HAP-1 (cell line): ENCODE data around the gene DUSP11.
"Not testable (repeated sequence)": the region's sequence is repeated elsewhere in the genome, so short reads cannot be mapped to it uniquely, and the experiment has no call there.

Experiments
- DNase-seq, 2 experiments: peaks; one replicate each; pipeline ENCODE4 v3.0.0-alpha.2; 2016 to 2020; ENCODE audit warnings: low spot score in 2 of 2
- H3K27me3 ChIP-seq: fragments of 250-450 bp; sonication (Bioruptor Pico); 2 replicates; pipeline ENCODE4 v1.5.1; 2020; ENCODE audit warnings: low read depth, mild to moderate bottlenecking, moderate library complexity
- H3K36me3 ChIP-seq: fragments of 250-450 bp; sonication (Bioruptor Pico); replicated peaks from 2 replicates; pipeline ENCODE4 v1.5.1; 2020; ENCODE audit warnings: mild to moderate bottlenecking
- H3K4me1 ChIP-seq: fragments of 250-450 bp; sonication (Bioruptor Pico); 2 replicates; pipeline ENCODE4 v1.5.1; 2020; ENCODE audit warnings: mild to moderate bottlenecking
- H3K4me3 ChIP-seq: fragments of 250-450 bp; sonication (Bioruptor Pico); 2 replicates; pipeline ENCODE4 v1.5.1; 2020; ENCODE audit warnings: mild to moderate bottlenecking, moderate library complexity
- H3K9me3 ChIP-seq: fragments of 250-450 bp; sonication (Bioruptor Pico); 2 replicates; pipeline ENCODE4 v1.5.1; 2020; ENCODE audit warnings: mild to moderate bottlenecking, moderate library complexity
- in situ Hi-C: fragments of 300-500 bp; cut with MboI; formaldehyde crosslinking; loops from 3 replicates; pipeline ENCODE4 v1.14.3; 2020; ENCODE audit warnings: low sequenced_read_pairs, inconsistent platforms, mixed read lengths

DUSP11 gene

GRCh38 chr2:73818296-73818695 lies 38.4 kb upstream of the DUSP11 start:
- Histone ChIP-seq H3K9me3 (no peaks in the 10 kb centered on the region), H3K4me1 (peaks cover 8% of the 10 kb centered on the region), H3K36me3 (no peaks in the 10 kb centered on the region), H3K4me3 (no peak overlapping the region), H3K27me3 (peaks cover 24% of the 10 kb centered on the region)
- DNase-seq, result no peak
- in situ Hi-C loops, result no loop called here

- H3K36me3 ChIP-seq, result no peaks in the 10 kb centered on the region
- in situ Hi-C loops, result no loop called here
- DNase-seq, result no peak
- H3K4me1 ChIP-seq, result no peaks in the 10 kb centered on the region
- H3K27me3 ChIP-seq, result peaks cover 20% of the 10 kb centered on the region
- no peak overlapping the region for H3K4me3 ChIP-seq
- H3K9me3 ChIP-seq, result no peaks in the 10 kb centered on the region
Observed at GRCh38 chr2:73812635-73813034, 32.7 kb upstream of the DUSP11 start.

DNA sequence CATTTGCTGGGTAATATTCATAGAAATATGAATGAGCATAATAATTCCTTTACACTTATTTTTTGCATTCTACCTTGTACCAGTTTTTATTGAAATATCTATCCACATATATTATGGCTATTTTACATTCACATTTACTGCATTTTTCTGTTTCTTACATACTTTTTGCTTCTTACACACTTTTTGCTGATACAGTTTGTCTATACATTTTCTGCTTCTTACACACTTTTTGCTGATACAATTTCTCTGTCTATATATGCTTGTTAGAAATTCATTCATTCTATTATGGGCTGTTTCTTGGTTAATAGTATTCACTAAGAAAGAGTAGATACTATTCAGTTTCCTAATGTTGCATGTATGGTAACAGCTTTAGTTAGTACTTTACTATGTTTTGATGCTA lies 32.0 kb upstream of the DUSP11 start:
- H3K4me3 ChIP-seq, result no peak overlapping the region
- H3K9me3 ChIP-seq, result no peaks in the 10 kb centered on the region
- H3K27me3 ChIP-seq, result peaks cover 20% of the 10 kb centered on the region
- no peaks in the 10 kb centered on the region for H3K36me3 ChIP-seq
- no peak for DNase-seq
- no peaks in the 10 kb centered on the region for H3K4me1 ChIP-seq
- in situ Hi-C loops, result no loop called here

GRCh38 chr2:73783883-73784282 lies 4.0 kb upstream of the DUSP11 start, which contains the start of gene C2orf78:
TSS of gene C2orf78 (plus strand) at chr2:73784183. CDS start at chr2:73784310, 127 bp downstream.
- H3K4me3 ChIP-seq, DNase-seq, H3K27me3 ChIP-seq, H3K36me3 ChIP-seq, in situ Hi-C loops, H3K9me3 ChIP-seq, H3K4me1 ChIP-seq: not testable (repeated sequence)

- H3K4me1 ChIP-seq, DNase-seq, H3K36me3 ChIP-seq, H3K27me3 ChIP-seq, in situ Hi-C loops, H3K4me3 ChIP-seq, H3K9me3 ChIP-seq: not testable (repeated sequence)
Observed at GRCh38 chr2:73783402-73783801, 3.5 kb upstream of the DUSP11 start.

- H3K4me3 ChIP-seq, result peak overlapping the region; percentile 91
- H3K9me3 ChIP-seq, result no peaks in the 10 kb centered on the region
- DNase-seq, result no peak
- no peaks in the 10 kb centered on the region for H3K27me3 ChIP-seq
- H3K4me1 ChIP-seq, result peaks cover 12% of the 10 kb centered on the region
- peaks cover 14% of the 10 kb centered on the region for H3K36me3 ChIP-seq
- in situ Hi-C loops, result no loop called here
Observed at GRCh38 chr2:73780237-73780582, 307 bp upstream of the DUSP11 start.

DNA sequence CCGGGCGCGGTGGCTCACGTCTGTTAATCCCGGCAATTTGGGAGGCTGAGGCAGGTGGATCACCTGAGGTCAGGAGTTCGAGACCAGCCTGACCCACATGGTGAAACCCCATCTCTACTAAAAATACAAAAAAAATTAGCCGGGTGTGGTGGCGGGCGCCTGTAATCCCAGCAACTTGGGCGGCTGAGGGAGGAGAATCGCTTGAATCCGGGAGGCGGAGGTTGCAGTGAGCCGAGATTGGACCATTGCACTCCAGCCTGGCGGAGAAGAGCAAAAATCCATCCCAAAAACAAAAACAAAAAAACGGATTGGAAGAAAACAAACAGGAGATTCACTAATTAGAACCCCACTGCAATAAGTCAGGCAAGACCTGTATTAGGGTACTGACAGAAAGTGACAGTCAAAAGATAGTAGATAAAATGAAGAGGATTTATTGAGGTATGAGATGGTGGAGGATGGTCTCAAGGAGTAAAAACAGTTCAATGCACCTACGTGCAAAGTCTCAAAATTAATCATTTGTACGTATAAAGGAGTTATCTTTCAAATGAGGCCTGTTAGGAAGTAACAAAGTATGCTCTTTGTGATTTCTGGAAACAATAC lies 936 bp downstream of the DUSP11 start:
- Histone ChIP-seq H3K4me1 (peaks cover 12% of the 10 kb centered on the region), H3K36me3 (peaks cover 25% of the 10 kb centered on the region), H3K4me3 (peak overlapping the region; percentile 91)
- DNase-seq, in situ Hi-C loops, H3K27me3 ChIP-seq, H3K9me3 ChIP-seq: not testable (repeated sequence)

DNA sequence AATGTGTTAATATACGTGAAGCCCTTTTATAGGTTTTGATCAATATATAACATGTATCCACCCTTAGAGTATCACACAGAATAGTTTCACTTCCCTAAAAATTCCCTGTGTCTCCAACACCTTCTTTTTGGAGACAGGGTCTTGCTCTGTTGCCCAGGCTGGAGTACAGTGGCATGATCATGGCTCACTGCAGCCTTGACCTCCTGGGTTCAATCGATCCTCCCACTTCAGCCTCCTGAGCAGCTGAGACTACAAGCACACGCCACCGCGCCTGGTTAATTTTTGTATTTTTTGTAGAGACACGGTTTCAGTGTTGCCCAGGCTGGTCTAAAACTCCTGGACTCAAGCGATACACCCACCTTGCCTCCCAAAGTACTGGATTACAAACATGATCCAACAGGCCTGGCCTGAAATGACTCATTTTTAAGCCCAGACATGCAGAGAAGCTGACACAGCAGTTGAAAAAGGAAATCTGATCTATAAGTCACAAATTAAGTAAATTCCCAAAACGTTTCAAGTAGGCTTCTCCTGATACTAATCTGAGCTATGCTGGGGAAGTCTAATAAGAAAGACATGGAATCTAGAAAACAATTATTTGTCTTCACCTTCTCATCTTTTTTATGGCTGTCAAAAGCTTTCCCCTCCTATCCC lies 2.9 kb downstream of the DUSP11 start:
- in situ Hi-C loops, result no loop called here
- H3K4me3 ChIP-seq, result no peak overlapping the region
- peaks cover 12% of the 10 kb centered on the region for H3K4me1 ChIP-seq
- no peak for DNase-seq
- peaks cover 35% of the 10 kb centered on the region for H3K36me3 ChIP-seq
- H3K27me3 ChIP-seq, result no peaks in the 10 kb centered on the region
- no peaks in the 10 kb centered on the region for H3K9me3 ChIP-seq

- Histone ChIP-seq H3K36me3 (peaks cover 35% of the 10 kb centered on the region), H3K27me3 (no peaks in the 10 kb centered on the region), H3K9me3 (no peaks in the 10 kb centered on the region), H3K4me1 (peaks cover 12% of the 10 kb centered on the region), H3K4me3 (no peak overlapping the region)
- in situ Hi-C loops, result no loop called here
- DNase-seq, result no peak
Observed at GRCh38 chr2:73776381-73776780, 3.5 kb downstream of the DUSP11 start.

GRCh38 chr2:73772819-73773218 lies 7.1 kb downstream of the DUSP11 start:
- in situ Hi-C loops, result no loop called here
- Histone ChIP-seq H3K4me1 (no peaks in the 10 kb centered on the region), H3K4me3 (no peak overlapping the region), H3K36me3 (peaks cover 50% of the 10 kb centered on the region), H3K9me3 (no peaks in the 10 kb centered on the region), H3K27me3 (no peaks in the 10 kb centered on the region)
- no peak for DNase-seq

GRCh38 chr2:73770725-73771124 lies 9.2 kb downstream of the DUSP11 start:
- Histone ChIP-seq H3K4me1 (no peaks in the 10 kb centered on the region), H3K4me3 (no peak overlapping the region), H3K27me3 (no peaks in the 10 kb centered on the region), H3K36me3 (peaks cover 54% of the 10 kb centered on the region), H3K9me3 (no peaks in the 10 kb centered on the region)
- no peak for DNase-seq
- in situ Hi-C loops, result no loop called here

DNA sequence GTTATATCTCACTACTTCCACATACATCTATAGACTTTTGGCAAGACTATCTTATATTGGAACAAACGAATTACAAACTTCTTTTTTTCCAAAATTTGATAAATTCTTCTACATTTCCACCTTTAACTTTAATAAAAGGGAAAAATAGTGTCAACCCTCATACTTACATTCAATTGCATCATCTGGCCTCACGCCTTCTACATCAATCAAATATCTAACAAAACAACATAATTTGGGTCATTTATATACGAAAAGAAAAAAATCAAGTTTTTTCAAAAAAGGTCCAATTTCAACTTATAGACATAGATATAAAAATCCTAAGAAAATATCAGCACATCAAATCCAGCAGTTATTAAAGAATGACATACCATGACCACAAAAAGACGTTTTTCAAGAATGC lies 12.9 kb downstream of the DUSP11 start:
- Histone ChIP-seq H3K9me3 (no peaks in the 10 kb centered on the region), H3K4me1 (no peaks in the 10 kb centered on the region), H3K36me3 (peaks cover 47% of the 10 kb centered on the region), H3K4me3 (no peak overlapping the region), H3K27me3 (no peaks in the 10 kb centered on the region)
- no peak for DNase-seq
- in situ Hi-C loops, result no loop called here

GRCh38 chr2:73766349-73766748 lies 13.6 kb downstream of the DUSP11 start:
- no peaks in the 10 kb centered on the region for H3K9me3 ChIP-seq
- H3K4me3 ChIP-seq, result no peak overlapping the region
- peaks cover 47% of the 10 kb centered on the region for H3K36me3 ChIP-seq
- no peak for DNase-seq
- no peaks in the 10 kb centered on the region for H3K4me1 ChIP-seq
- in situ Hi-C loops, result no loop called here
- no peaks in the 10 kb centered on the region for H3K27me3 ChIP-seq

GRCh38 chr2:73764945-73765344 lies 15.0 kb downstream of the DUSP11 start:
- Histone ChIP-seq H3K4me3 (no peak overlapping the region), H3K36me3 (peaks cover 50% of the 10 kb centered on the region), H3K27me3 (no peaks in the 10 kb centered on the region), H3K9me3 (no peaks in the 10 kb centered on the region), H3K4me1 (no peaks in the 10 kb centered on the region)
- DNase-seq, result no peak
- in situ Hi-C loops, result no loop called here

- Histone ChIP-seq H3K36me3 (peaks cover 35% of the 10 kb centered on the region), H3K27me3 (no peaks in the 10 kb centered on the region), H3K9me3 (no peaks in the 10 kb centered on the region), H3K4me3 (no peak overlapping the region), H3K4me1 (no peaks in the 10 kb centered on the region)
- in situ Hi-C loops, result no loop called here
- DNase-seq, result no peak
Observed at GRCh38 chr2:73762571-73762970, 17.3 kb downstream of the DUSP11 start.
